GM12878 (cell line): ENCODE results near the gene AGRN.

ENCODE experiments used
- MTA3 ChIP-seq: IDR thresholded peaks from 2 replicates; pipeline ENCODE4 v1.6.1; 2012; ENCODE audit warnings: low read length, inconsistent platforms, borderline replicate concordance
- NFYA ChIP-seq: IDR thresholded peaks from 2 replicates; pipeline ENCODE4 v1.6.1; 2011; ENCODE audit warnings: low read depth, mild to moderate bottlenecking, low read length, improper control_type of control experiment, borderline replicate concordance
- POLR2A ChIP-seq: IDR thresholded peaks from 2 replicates; pipeline ENCODE4 v1.6.1; 2011; ENCODE audit warnings: low read depth, mild to moderate bottlenecking, low read length
- RCOR1 ChIP-seq: conservative IDR thresholded peaks from 2 replicates; pipeline ENCODE4 v1.6.1; 2012; ENCODE audit warnings: low read depth, low read length, improper control_type of control experiment
- SMAD1 ChIP-seq: fragments of 450-650 bp; IDR thresholded peaks from 2 replicates; pipeline ENCODE4 v1.6.1; 2018; ENCODE audit warnings: mild to moderate bottlenecking, low read depth; ENCODE audit not compliant: partially characterized antibody
- SMC3 ChIP-seq: IDR thresholded peaks from 2 replicates; pipeline ENCODE4 v1.6.1; 2011; ENCODE audit warnings: low read length, improper control_type of control experiment, borderline replicate concordance
- TARDBP ChIP-seq: IDR thresholded peaks from 2 replicates; pipeline ENCODE4 v1.6.1; 2016; ENCODE audit warnings: borderline replicate concordance
- USF2 ChIP-seq: IDR thresholded peaks from 2 replicates; pipeline ENCODE4 v1.6.1; 2011; ENCODE audit warnings: low read depth, low read length, improper control_type of control experiment, borderline replicate concordance
- TF ChIP-seq, protein P1 (sequence below), 3 experiments: IDR thresholded peaks in 2 of 3; conservative IDR thresholded peaks in 1 of 3; 2 replicates each; pipeline ENCODE4 v1.5.1; 2011; ENCODE audit warnings: low read depth in 3 of 3, low read length in 3 of 3, mild to moderate bottlenecking in 3 of 3, control low read depth in 2 of 3, moderate library complexity in 2 of 3, inconsistent platforms in 1 of 3, mixed read lengths in 1 of 3; ENCODE audit not compliant: control insufficient read depth in 2 of 3, insufficient read depth in 1 of 3; ENCODE audit errors: extremely low read depth in 1 of 3

DNA sequence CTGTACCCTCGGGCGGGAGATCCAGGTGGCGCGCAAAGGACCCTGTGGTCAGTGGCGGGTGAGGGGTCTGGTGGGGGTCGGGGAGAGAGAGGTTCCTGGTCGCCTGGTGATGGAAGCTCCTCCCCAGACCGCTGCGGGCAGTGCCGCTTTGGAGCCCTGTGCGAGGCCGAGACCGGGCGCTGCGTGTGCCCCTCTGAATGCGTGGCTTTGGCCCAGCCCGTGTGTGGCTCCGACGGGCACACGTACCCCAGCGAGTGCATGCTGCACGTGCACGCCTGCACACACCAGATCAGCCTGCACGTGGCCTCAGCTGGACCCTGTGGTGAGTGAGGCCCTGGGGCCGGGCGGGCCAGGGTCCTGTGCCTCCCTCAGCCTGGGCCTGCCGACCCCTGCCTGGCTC, 23.5 kb downstream of the AGRN start:
- TF ChIP-seq, protein P1, sequence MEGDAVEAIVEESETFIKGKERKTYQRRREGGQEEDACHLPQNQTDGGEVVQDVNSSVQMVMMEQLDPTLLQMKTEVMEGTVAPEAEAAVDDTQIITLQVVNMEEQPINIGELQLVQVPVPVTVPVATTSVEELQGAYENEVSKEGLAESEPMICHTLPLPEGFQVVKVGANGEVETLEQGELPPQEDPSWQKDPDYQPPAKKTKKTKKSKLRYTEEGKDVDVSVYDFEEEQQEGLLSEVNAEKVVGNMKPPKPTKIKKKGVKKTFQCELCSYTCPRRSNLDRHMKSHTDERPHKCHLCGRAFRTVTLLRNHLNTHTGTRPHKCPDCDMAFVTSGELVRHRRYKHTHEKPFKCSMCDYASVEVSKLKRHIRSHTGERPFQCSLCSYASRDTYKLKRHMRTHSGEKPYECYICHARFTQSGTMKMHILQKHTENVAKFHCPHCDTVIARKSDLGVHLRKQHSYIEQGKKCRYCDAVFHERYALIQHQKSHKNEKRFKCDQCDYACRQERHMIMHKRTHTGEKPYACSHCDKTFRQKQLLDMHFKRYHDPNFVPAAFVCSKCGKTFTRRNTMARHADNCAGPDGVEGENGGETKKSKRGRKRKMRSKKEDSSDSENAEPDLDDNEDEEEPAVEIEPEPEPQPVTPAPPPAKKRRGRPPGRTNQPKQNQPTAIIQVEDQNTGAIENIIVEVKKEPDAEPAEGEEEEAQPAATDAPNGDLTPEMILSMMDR (IDR thresholded peaks at IDR 0.05 in 2 of 3, conservative IDR thresholded peaks at IDR 0.05 in 1 of 3; ENCODE audit: control insufficient read depth in 2 of 3, extremely low read depth in 1 of 3, insufficient read depth in 1 of 3, low read depth in 3 of 3, low read length in 3 of 3), result no peak
- TF ChIP-seq RCOR1, result no peak
- no peak for TF ChIP-seq MTA3
- TF ChIP-seq SMAD1, result no peak
- no peak for TF ChIP-seq POLR2A
- no peak for TF ChIP-seq USF2
- TF ChIP-seq NFYA, result no peak
- TF ChIP-seq SMC3, result no peak
- TF ChIP-seq TARDBP, result no peak
